Measurements from ENCODE around the gene MED22. TPM values are rescaled to one million over a fixed set of nuclear protein-coding genes. Genes with fewer than 3 reads are reported as not detected.

The MED22 gene
- total and polyA plus RNA-seq, 2 experiments from 2014 or later = 20.9 to 85.7 TPM

DNA sequence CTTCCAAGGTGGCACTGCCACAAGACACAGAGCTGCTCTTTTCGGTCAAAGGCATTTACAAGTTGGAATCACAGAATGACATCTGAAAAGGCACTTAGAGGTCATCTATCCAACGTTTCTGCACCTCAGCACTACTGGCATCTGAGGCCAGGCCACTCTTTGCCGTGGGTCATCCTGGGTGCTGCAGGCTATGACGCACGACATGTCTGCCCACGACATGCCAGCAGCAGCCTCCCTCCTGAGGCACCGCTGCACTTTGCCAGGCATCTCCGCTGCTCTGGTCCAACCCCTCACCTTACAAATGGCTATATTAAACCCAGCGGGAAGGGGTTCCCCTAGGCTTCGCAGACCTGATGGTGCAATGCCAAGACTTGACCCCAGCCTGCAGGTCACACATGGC lies 19.8 kb upstream of the MED22 start:
- Histone ChIP-seq H3K9me2 (ENCODE audit: insufficient read depth) (no peaks in the 10 kb centered on the region), H3K27me3 (ENCODE audit: insufficient read depth) (no peaks in the 10 kb centered on the region), H3K36me3 (ENCODE audit: insufficient read depth) (peaks cover 21% of the 10 kb centered on the region), H4K20me1 (replicated peaks; ENCODE audit: insufficient read depth) (peaks cover 73% of the 10 kb centered on the region), H3F3A (replicated peaks; ENCODE audit: low read depth) (peaks cover 10% of the 10 kb centered on the region; the same call in 1 of the 2 replicates), H3K79me2 (replicated peaks; ENCODE audit: insufficient read depth) (peaks cover 72% of the 10 kb centered on the region), H3K4me1 (ENCODE audit: insufficient read depth) (no peaks in the 10 kb centered on the region), H3K27ac (ENCODE audit: low read depth) (no peak overlapping the region), H3K4me2 (no peak overlapping the region), H3K4me3 (no peak overlapping the region), H2AFZ (no peak overlapping the region)
- TF ChIP-seq, protein P1, sequence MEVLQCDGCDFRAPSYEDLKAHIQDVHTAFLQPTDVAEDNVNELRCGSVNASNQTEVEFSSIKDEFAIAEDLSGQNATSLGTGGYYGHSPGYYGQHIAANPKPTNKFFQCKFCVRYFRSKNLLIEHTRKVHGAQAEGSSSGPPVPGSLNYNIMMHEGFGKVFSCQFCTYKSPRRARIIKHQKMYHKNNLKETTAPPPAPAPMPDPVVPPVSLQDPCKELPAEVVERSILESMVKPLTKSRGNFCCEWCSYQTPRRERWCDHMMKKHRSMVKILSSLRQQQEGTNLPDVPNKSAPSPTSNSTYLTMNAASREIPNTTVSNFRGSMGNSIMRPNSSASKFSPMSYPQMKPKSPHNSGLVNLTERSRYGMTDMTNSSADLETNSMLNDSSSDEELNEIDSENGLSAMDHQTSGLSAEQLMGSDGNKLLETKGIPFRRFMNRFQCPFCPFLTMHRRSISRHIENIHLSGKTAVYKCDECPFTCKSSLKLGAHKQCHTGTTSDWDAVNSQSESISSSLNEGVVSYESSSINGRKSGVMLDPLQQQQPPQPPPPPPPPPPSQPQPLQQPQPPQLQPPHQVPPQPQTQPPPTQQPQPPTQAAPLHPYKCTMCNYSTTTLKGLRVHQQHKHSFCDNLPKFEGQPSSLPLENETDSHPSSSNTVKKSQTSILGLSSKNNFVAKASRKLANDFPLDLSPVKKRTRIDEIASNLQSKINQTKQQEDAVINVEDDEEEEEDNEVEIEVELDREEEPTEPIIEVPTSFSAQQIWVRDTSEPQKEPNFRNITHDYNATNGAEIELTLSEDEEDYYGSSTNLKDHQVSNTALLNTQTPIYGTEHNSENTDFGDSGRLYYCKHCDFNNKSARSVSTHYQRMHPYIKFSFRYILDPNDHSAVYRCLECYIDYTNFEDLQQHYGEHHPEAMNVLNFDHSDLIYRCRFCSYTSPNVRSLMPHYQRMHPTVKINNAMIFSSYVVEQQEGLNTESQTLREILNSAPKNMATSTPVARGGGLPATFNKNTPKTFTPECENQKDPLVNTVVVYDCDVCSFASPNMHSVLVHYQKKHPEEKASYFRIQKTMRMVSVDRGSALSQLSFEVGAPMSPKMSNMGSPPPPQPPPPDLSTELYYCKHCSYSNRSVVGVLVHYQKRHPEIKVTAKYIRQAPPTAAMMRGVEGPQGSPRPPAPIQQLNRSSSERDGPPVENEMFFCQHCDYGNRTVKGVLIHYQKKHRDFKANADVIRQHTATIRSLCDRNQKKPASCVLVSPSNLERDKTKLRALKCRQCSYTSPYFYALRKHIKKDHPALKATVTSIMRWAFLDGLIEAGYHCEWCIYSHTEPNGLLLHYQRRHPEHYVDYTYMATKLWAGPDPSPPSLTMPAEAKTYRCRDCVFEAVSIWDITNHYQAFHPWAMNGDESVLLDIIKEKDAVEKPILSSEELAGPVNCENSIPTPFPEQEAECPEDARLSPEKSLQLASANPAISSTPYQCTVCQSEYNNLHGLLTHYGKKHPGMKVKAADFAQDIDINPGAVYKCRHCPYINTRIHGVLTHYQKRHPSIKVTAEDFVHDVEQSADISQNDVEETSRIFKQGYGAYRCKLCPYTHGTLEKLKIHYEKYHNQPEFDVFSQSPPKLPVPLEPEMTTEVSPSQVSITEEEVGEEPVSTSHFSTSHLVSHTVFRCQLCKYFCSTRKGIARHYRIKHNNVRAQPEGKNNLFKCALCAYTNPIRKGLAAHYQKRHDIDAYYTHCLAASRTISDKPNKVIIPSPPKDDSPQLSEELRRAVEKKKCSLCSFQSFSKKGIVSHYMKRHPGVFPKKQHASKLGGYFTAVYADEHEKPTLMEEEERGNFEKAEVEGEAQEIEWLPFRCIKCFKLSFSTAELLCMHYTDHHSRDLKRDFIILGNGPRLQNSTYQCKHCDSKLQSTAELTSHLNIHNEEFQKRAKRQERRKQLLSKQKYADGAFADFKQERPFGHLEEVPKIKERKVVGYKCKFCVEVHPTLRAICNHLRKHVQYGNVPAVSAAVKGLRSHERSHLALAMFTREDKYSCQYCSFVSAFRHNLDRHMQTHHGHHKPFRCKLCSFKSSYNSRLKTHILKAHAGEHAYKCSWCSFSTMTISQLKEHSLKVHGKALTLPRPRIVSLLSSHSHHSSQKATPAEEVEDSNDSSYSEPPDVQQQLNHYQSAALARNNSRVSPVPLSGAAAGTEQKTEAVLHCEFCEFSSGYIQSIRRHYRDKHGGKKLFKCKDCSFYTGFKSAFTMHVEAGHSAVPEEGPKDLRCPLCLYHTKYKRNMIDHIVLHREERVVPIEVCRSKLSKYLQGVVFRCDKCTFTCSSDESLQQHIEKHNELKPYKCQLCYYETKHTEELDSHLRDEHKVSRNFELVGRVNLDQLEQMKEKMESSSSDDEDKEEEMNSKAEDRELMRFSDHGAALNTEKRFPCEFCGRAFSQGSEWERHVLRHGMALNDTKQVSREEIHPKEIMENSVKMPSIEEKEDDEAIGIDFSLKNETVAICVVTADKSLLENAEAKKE (CRISPR knock-in tag; IDR thresholded peaks at IDR 0.05) = no peak
- TF ChIP-seq NANOG (IDR thresholded peaks at IDR 0.05; ENCODE audit: borderline replicate concordance) = no peak
- TF ChIP-seq ZNF331 (CRISPR knock-in tag; IDR thresholded peaks at IDR 0.05; ENCODE audit: low read depth) = no peak
- TF ChIP-seq, protein P2, sequence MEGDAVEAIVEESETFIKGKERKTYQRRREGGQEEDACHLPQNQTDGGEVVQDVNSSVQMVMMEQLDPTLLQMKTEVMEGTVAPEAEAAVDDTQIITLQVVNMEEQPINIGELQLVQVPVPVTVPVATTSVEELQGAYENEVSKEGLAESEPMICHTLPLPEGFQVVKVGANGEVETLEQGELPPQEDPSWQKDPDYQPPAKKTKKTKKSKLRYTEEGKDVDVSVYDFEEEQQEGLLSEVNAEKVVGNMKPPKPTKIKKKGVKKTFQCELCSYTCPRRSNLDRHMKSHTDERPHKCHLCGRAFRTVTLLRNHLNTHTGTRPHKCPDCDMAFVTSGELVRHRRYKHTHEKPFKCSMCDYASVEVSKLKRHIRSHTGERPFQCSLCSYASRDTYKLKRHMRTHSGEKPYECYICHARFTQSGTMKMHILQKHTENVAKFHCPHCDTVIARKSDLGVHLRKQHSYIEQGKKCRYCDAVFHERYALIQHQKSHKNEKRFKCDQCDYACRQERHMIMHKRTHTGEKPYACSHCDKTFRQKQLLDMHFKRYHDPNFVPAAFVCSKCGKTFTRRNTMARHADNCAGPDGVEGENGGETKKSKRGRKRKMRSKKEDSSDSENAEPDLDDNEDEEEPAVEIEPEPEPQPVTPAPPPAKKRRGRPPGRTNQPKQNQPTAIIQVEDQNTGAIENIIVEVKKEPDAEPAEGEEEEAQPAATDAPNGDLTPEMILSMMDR (conservative IDR thresholded peaks at IDR 0.05; ENCODE audit: low read depth in 2 of 2) = no peak
- no peak for TF ChIP-seq ZNF114 (CRISPR knock-in tag; IDR thresholded peaks at IDR 0.05)
- TF ChIP-seq POLR2AphosphoS5 (IDR thresholded peaks at IDR 0.05; ENCODE audit: low read depth) = no peak
- TF ChIP-seq CREB1 (CRISPR knock-in tag; IDR thresholded peaks at IDR 0.05; ENCODE audit: low read depth) = no peak
- TF ChIP-seq JUNB (IDR thresholded peaks at IDR 0.05; ENCODE audit: unreplicated experiment) = no peak
- no peak for TF ChIP-seq EZH2phosphoT487 (IDR thresholded peaks at IDR 0.05; ENCODE audit: unreplicated experiment)
- TF ChIP-seq EZH2 (IDR thresholded peaks at IDR 0.05; ENCODE audit: low read depth, unreplicated experiment) = no peak
- TF ChIP-seq, protein P3, sequence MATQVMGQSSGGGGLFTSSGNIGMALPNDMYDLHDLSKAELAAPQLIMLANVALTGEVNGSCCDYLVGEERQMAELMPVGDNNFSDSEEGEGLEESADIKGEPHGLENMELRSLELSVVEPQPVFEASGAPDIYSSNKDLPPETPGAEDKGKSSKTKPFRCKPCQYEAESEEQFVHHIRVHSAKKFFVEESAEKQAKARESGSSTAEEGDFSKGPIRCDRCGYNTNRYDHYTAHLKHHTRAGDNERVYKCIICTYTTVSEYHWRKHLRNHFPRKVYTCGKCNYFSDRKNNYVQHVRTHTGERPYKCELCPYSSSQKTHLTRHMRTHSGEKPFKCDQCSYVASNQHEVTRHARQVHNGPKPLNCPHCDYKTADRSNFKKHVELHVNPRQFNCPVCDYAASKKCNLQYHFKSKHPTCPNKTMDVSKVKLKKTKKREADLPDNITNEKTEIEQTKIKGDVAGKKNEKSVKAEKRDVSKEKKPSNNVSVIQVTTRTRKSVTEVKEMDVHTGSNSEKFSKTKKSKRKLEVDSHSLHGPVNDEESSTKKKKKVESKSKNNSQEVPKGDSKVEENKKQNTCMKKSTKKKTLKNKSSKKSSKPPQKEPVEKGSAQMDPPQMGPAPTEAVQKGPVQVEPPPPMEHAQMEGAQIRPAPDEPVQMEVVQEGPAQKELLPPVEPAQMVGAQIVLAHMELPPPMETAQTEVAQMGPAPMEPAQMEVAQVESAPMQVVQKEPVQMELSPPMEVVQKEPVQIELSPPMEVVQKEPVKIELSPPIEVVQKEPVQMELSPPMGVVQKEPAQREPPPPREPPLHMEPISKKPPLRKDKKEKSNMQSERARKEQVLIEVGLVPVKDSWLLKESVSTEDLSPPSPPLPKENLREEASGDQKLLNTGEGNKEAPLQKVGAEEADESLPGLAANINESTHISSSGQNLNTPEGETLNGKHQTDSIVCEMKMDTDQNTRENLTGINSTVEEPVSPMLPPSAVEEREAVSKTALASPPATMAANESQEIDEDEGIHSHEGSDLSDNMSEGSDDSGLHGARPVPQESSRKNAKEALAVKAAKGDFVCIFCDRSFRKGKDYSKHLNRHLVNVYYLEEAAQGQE (IDR thresholded peaks at IDR 0.05; ENCODE audit: unreplicated experiment) = no peak
- no peak for TF ChIP-seq STAT1 (IDR thresholded peaks at IDR 0.05; ENCODE audit: unreplicated experiment)
- peaks cover 8% of the 10 kb centered on the region for H3K27me3 Mint-ChIP-seq (ENCODE audit: insufficient read depth, low read depth, poor library complexity)
- H3K27ac Mint-ChIP-seq = no peak overlapping the region
- no peaks in the 10 kb centered on the region for H3K9me3 Mint-ChIP-seq
- peaks cover 68% of the 10 kb centered on the region for H3K36me3 Mint-ChIP-seq (ENCODE audit: low read depth)
- H3K4me1 Mint-ChIP-seq = peaks cover 11% of the 10 kb centered on the region; the same call in 2 of the 3 replicates
- DNase-seq (ENCODE audit: low spot score) (no peak), ATAC-seq (no peak)
- no peak overlapping the region for H3K4me3 Mint-ChIP-seq
